ENCODE measurements around the gene PYM1. TPM values are rescaled to one million over a fixed set of nuclear protein-coding genes. Genes with fewer than 3 reads are reported as not detected.
A peak's percentile ranks its signal among the peaks of the same experiment; 100 is the strongest.

Gene PYM1
- total and polyA plus RNA-seq, 2 of the 4 experiments (the other 2 are of a cell fraction) = 26.5 to 27.8 TPM

DNA sequence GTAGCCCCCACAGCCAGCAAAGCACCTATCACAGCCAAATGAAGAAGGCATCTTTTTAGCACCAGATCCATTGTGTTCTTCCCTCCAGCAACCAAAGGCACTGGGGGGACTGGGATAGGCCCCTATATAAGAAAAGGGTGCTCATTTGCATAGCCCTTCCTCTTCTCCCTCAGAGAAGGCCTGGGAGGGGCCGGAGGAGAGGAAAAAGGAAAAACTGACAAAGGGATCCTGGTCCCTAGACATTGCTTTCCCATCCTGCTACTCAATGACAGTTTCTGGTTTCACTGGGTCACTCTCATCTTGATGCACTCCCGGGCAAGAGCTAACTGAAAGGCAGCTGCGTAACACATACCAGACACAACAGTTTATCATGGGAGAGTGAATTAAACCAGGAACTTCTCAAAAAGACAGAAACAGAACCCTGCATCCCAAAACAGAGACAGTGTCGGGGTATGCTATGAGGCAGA is 38.3 kb upstream of the PYM1 start, which contains the start of gene PMEL:
Gene PMEL, minus strand, starts transcription at position 102 of the 467 bp plus-strand sequence. Its CDS starts 31 bp downstream, at position 71.
- peak within 1 kb of the TSS; percentile 95 for H3K4me2 ChIP-seq (ENCODE audit: low read depth, low read length)
- intact Hi-C loops (cut with micrococcal nuclease) (no loop called here), in situ Hi-C loops (cut with MboI; ENCODE audit: low sequenced_read_pairs) (no loop called here), dilution Hi-C loops (cut with HindIII; ENCODE audit: low sequenced_read_pairs, unreplicated experiment) (no loop called here)
- peak within 1 kb of the TSS; percentile 31; the same call in 1 of the 2 replicates for H3K18ac ChIP-seq (ENCODE audit: low read depth, low read length)
- no peak within 1 kb of the TSS for H2BK20ac ChIP-seq (ENCODE audit: low read depth, low read length)
- DNase-seq (no peak), ATAC-seq (ENCODE audit: low read depth) (peak; percentile 15)
- peak within 1 kb of the TSS; percentile 25; the same call in 1 of the 2 replicates for H3K56ac ChIP-seq (ENCODE audit: extremely low read depth, insufficient read depth, low read length)
- ChIA-PET CTCF (no interaction called here), POLR2A (ENCODE audit: unreplicated experiment) (no interaction called here)
- H4K20me1 ChIP-seq (ENCODE audit: insufficient read depth, low read length) = no peaks in the 10 kb centered on the region
- H3K9ac ChIP-seq (ENCODE audit: low read depth, low read length) = peak within 1 kb of the TSS; percentile 40
- H3K4ac ChIP-seq (ENCODE audit: low read depth, low read length) = peak within 1 kb of the TSS; percentile 77
- H4K8ac ChIP-seq (ENCODE audit: low read depth in 2 of 2, low read length in 2 of 2) = peak within 1 kb of the TSS; percentile 85 to 86
- peaks cover 10 to 45% of the 10 kb centered on the region in 2 experiments; a peak in 3 of 4 replicates for H3K79me1 ChIP-seq (ENCODE audit: low read depth in 1 of 2, low read length in 2 of 2)
- peak within 1 kb of the TSS; percentile 93 for H3K14ac ChIP-seq (replicated peaks; ENCODE audit: low read depth, low read length)
- peak within 1 kb of the TSS; percentile 16; the same call in 1 of the 2 replicates for H2BK120ac ChIP-seq (ENCODE audit: low read depth, low read length)
- H2AFZ ChIP-seq (replicated peaks; ENCODE audit: low read length, poor library complexity) = peak within 1 kb of the TSS; percentile 95
- no CpG with 5 or more reads among the region's 4 CpGs for WGBS, 2 experiments (ENCODE audit: extremely low coverage in 2 of 2, insufficient read length in 1 of 2)
- no TSS peak for BruUV-seq (replicated peaks)
- H2BK15ac ChIP-seq (ENCODE audit: low read depth, low read length) = no peak within 1 kb of the TSS
- peak within 1 kb of the TSS; percentile 60 for H3K27ac ChIP-seq (ENCODE audit: insufficient read depth, low read length)
- H3K23ac ChIP-seq (ENCODE audit: low read depth, low read length) = peak within 1 kb of the TSS; percentile 88
- peak within 1 kb of the TSS; percentile 63 for H3K4me3 ChIP-seq (ENCODE audit: insufficient read depth, low read depth, low read length)
- no peaks in the 10 kb centered on the region for H3K27me3 ChIP-seq (ENCODE audit: control insufficient read depth, insufficient read depth, low read length)
- no peaks in the 10 kb centered on the region; the same call in 1 of the 2 replicates for H3K36me3 ChIP-seq (ENCODE audit: control insufficient read depth, insufficient read depth, low read length)
- no peaks in the 10 kb centered on the region for H3K9me3 ChIP-seq (ENCODE audit: control insufficient read depth, insufficient read depth, low read length)
- TF ChIP-seq SMC3 (IDR thresholded peaks at IDR 0.05; ENCODE audit: low read depth, low read length) (no peak), FOS (IDR thresholded peaks at IDR 0.05; ENCODE audit: low read depth, low read length) (no peak), BHLHE40 (IDR thresholded peaks at IDR 0.05; ENCODE audit: low read depth, low read length) (no peak), POLR2A (IDR thresholded peaks at IDR 0.05; ENCODE audit: low read depth, low read length) (no peak)
- TF ChIP-seq, protein P1, sequence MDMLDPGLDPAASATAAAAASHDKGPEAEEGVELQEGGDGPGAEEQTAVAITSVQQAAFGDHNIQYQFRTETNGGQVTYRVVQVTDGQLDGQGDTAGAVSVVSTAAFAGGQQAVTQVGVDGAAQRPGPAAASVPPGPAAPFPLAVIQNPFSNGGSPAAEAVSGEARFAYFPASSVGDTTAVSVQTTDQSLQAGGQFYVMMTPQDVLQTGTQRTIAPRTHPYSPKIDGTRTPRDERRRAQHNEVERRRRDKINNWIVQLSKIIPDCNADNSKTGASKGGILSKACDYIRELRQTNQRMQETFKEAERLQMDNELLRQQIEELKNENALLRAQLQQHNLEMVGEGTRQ (IDR thresholded peaks at IDR 0.05; ENCODE audit: low read depth, low read length) = no peak
- H4K5ac ChIP-seq (ENCODE audit: low read depth, low read length) = peak within 1 kb of the TSS; percentile 47
- H4K91ac ChIP-seq (ENCODE audit: insufficient read depth, low read depth, low read length) = peak within 1 kb of the TSS; percentile 86; the same call in 1 of the 2 replicates
- peak within 1 kb of the TSS; percentile 67 for H2BK5ac ChIP-seq (ENCODE audit: low read depth, low read length, poor library complexity, severe bottlenecking)
- peak within 1 kb of the TSS; percentile 93 for H2AK9ac ChIP-seq (replicated peaks; ENCODE audit: low read depth, low read length, poor library complexity)
- peak within 1 kb of the TSS; percentile 12 for H2AK5ac ChIP-seq (ENCODE audit: low read depth, low read length)
- H3K9me1 ChIP-seq (ENCODE audit: insufficient read depth, low read length) = peaks cover 6% of the 10 kb centered on the region; the same call in 1 of the 2 replicates
- peaks cover 7% of the 10 kb centered on the region for H3K4me1 ChIP-seq (ENCODE audit: control insufficient read depth, insufficient read depth, low read length)

All from IMR-90 (cell line).